Ectodermal cell (in vitro differentiated cells): Measurements from ENCODE around the gene NMU. TPM values are rescaled to one million over a fixed set of nuclear protein-coding genes. Genes with fewer than 3 reads are reported as not detected.
"Not testable (repeated sequence)": the region's sequence is repeated elsewhere in the genome, so short reads cannot be mapped to it uniquely, and the experiment has no call there.

Experiments used
- H3K27ac ChIP-seq: 2 replicates; pipeline ENCODE4 v1.7.0; 2013; ENCODE audit warnings: mild to moderate bottlenecking, low read depth, low read length; ENCODE audit not compliant: insufficient read depth, poor library complexity, severe bottlenecking
- H3K27me3 ChIP-seq: 2 replicates; pipeline ENCODE4 v1.7.0; 2013; ENCODE audit warnings: mild to moderate bottlenecking, low read length; ENCODE audit not compliant: insufficient read depth, control insufficient read depth, poor library complexity, severe bottlenecking
- H3K36me3 ChIP-seq: one replicate; pipeline ENCODE4 v1.7.0; 2013; ENCODE audit warnings: low read length; ENCODE audit not compliant: control insufficient read depth, insufficient read depth
- H3K4me1 ChIP-seq: one replicate; pipeline ENCODE4 v1.7.0; 2013; ENCODE audit warnings: low read length; ENCODE audit not compliant: control insufficient read depth, insufficient read depth
- H3K4me3 ChIP-seq: 2 replicates; pipeline ENCODE4 v1.7.0; 2013; ENCODE audit warnings: low read depth, low read length, control low read depth; ENCODE audit not compliant: insufficient read depth
- H3K9me3 ChIP-seq: 2 replicates; pipeline ENCODE4 v1.7.0; 2013; ENCODE audit warnings: mild to moderate bottlenecking, low read length, moderate library complexity; ENCODE audit not compliant: control insufficient read depth
- WGBS, 2 experiments: methylation state at CpG; one replicate each; pipeline ENCODE4 v1.1.7; 2013; ENCODE audit warnings: missing lambda C conversion rate in 2 of 2; 5-methylcytosine and 5-hydroxymethylcytosine counted together
- polyA plus RNA-seq, 4 experiments: library from polyadenylated mRNA; stranded (reverse); fragments of 50-300 nt; gene quantifications; one replicate each; pipeline ENCODE4 v1.2.3, GENCODE V29; 2013

The NMU gene
- 11.0 TPM for polyA plus RNA-seq (2013, experiment 1 of 4)
- polyA plus RNA-seq (2013, experiment 2 of 4): 9.9 TPM
- polyA plus RNA-seq (2013, experiment 3 of 4): 10.5 TPM
- 10.9 TPM for polyA plus RNA-seq (2013, experiment 4 of 4)

GRCh38 chr4:55635741-55636655 lies at the start of gene NMU:
Gene NMU (minus strand): TSS chr4:55636298. CDS start chr4:55636192, 106 bp downstream.
- Histone ChIP-seq H3K27me3 (peaks cover 25% of the 10 kb centered on the region), H3K36me3 (no peaks in the 10 kb centered on the region), H3K9me3 (no peaks in the 10 kb centered on the region), H3K4me3 (peak within 1 kb of the TSS; percentile 49), H3K27ac (no peak within 1 kb of the TSS), H3K4me1 (peaks cover 26% of the 10 kb centered on the region)
- 1% methylated on average over 80 of the region's 80 CpGs for WGBS, 2 experiments

- no peak overlapping the region for H3K27ac ChIP-seq
- H3K9me3 ChIP-seq: no peaks in the 10 kb centered on the region
- no peaks in the 10 kb centered on the region for H3K36me3 ChIP-seq
- 91 to 97% methylated on average over 2 of the region's 3 CpGs for WGBS, 2 experiments
- no peak overlapping the region for H3K4me3 ChIP-seq
- H3K4me1 ChIP-seq: no peaks in the 10 kb centered on the region
- H3K27me3 ChIP-seq: no peaks in the 10 kb centered on the region
These were observed 48.2 kb upstream of the NMU start for GRCh38 chr4:55684276-55684675.

- H3K27me3 ChIP-seq, H3K4me1 ChIP-seq, H3K36me3 ChIP-seq, H3K4me3 ChIP-seq, H3K27ac ChIP-seq, H3K9me3 ChIP-seq: not testable (repeated sequence)
- 95% methylated on average over 2 to 3 of the region's 3 CpGs for WGBS, 2 experiments
These were observed 46.7 kb upstream of the NMU start for GRCh38 chr4:55682797-55683196.

- H3K4me3 ChIP-seq: no peak overlapping the region
These were observed 46.2 kb upstream of the NMU start for GRCh38 chr4:55682295-55682694.

GRCh38 chr4:55681430-55681829 lies 45.3 kb upstream of the NMU start:
- H3K9me3 ChIP-seq: no peaks in the 10 kb centered on the region
- H3K36me3 ChIP-seq: no peaks in the 10 kb centered on the region
- no peaks in the 10 kb centered on the region for H3K27me3 ChIP-seq
- 95 to 96% methylated on average over 3 of the region's 3 CpGs for WGBS, 2 experiments
- H3K27ac ChIP-seq: no peak overlapping the region
- no peaks in the 10 kb centered on the region for H3K4me1 ChIP-seq
- H3K4me3 ChIP-seq: no peak overlapping the region

More at GRCh38 chr4:55682295-55682694, 46.2 kb upstream of the NMU start:
- no peak overlapping the region for H3K27ac ChIP-seq
- no peaks in the 10 kb centered on the region for H3K27me3 ChIP-seq
- no peaks in the 10 kb centered on the region for H3K36me3 ChIP-seq
- WGBS, 2 experiments: 97 to 98% methylated on average over 1 of the region's 1 CpG
- no peaks in the 10 kb centered on the region for H3K9me3 ChIP-seq
- H3K4me1 ChIP-seq: no peaks in the 10 kb centered on the region

GRCh38 chr4:55675196-55675793 lies 39.2 kb upstream of the NMU start:
- no peaks in the 10 kb centered on the region for H3K36me3 ChIP-seq
- WGBS, 2 experiments: 62 to 70% methylated on average over 4 of the region's 4 CpGs
- H3K9me3 ChIP-seq: no peaks in the 10 kb centered on the region
- no peaks in the 10 kb centered on the region for H3K27me3 ChIP-seq
- H3K4me3 ChIP-seq: no peak overlapping the region
- peaks cover 8% of the 10 kb centered on the region for H3K4me1 ChIP-seq
- no peak overlapping the region for H3K27ac ChIP-seq

GRCh38 chr4:55673424-55673823 lies 37.3 kb upstream of the NMU start:
- no peak overlapping the region for H3K27ac ChIP-seq
- H3K27me3 ChIP-seq: no peaks in the 10 kb centered on the region
- H3K4me1 ChIP-seq: peaks cover 8% of the 10 kb centered on the region
- WGBS, 2 experiments: 75 to 100% methylated on average over 1 of the region's 1 CpG
- H3K9me3 ChIP-seq: no peaks in the 10 kb centered on the region
- no peak overlapping the region for H3K4me3 ChIP-seq
- H3K36me3 ChIP-seq: no peaks in the 10 kb centered on the region

GRCh38 chr4:55671667-55672066 lies 35.6 kb upstream of the NMU start:
- H3K36me3 ChIP-seq: no peaks in the 10 kb centered on the region
- H3K4me3 ChIP-seq: no peak overlapping the region
- no peaks in the 10 kb centered on the region for H3K9me3 ChIP-seq
- no peak overlapping the region for H3K27ac ChIP-seq
- H3K27me3 ChIP-seq: no peaks in the 10 kb centered on the region
- peaks cover 8% of the 10 kb centered on the region for H3K4me1 ChIP-seq

GRCh38 chr4:55670695-55671094 lies 34.6 kb upstream of the NMU start:
- H3K9me3 ChIP-seq: no peaks in the 10 kb centered on the region
- no peaks in the 10 kb centered on the region for H3K36me3 ChIP-seq
- WGBS, 2 experiments: 87 to 94% methylated on average over 2 of the region's 2 CpGs
- no peak overlapping the region for H3K4me3 ChIP-seq
- H3K27me3 ChIP-seq: no peaks in the 10 kb centered on the region
- peaks cover 5% of the 10 kb centered on the region for H3K4me1 ChIP-seq
- no peak overlapping the region for H3K27ac ChIP-seq

- Histone ChIP-seq H3K27ac (no peak overlapping the region), H3K4me1 (no peaks in the 10 kb centered on the region), H3K36me3 (no peaks in the 10 kb centered on the region), H3K4me3 (no peak overlapping the region), H3K9me3 (no peaks in the 10 kb centered on the region), H3K27me3 (no peaks in the 10 kb centered on the region)
- 81 to 87% methylated on average over 6 of the region's 6 CpGs for WGBS, 2 experiments
These were observed 32.4 kb upstream of the NMU start for GRCh38 chr4:55668449-55668848.
